Small intestine (tissue), 7 donors: Measurements from ENCODE around the gene ANG. TPM values are rescaled to one million over a fixed set of nuclear protein-coding genes. Genes with fewer than 3 reads are reported as not detected.
"Not testable (repeated sequence)": the region's sequence is repeated elsewhere in the genome, so short reads cannot be mapped to it uniquely, and the experiment has no call there.

ENCODE experiments used
- DNase-seq, 2 donors: peaks; one replicate each; pipeline versions ENCODE4 v3.0.0 to v3.0.0-alpha.2; 2013
- FAIRE-seq: peaks from 2 replicates; lab custom pipeline; 2012; peaks lifted over from hg19 to GRCh38; lab: Jason Lieb, UNC
- H3K27ac ChIP-seq, 3 donors: one replicate each; pipeline ENCODE4 v1.5.1; 2013; ENCODE audit warnings: low read length in 2 of 3, mild to moderate bottlenecking in 2 of 3, control low read depth in 1 of 3, inconsistent platforms in 1 of 3, low read depth in 1 of 3, moderate library complexity in 1 of 3
- H3K27me3 ChIP-seq, 3 donors: one replicate each; pipeline ENCODE4 v1.6.1; 2013; ENCODE audit warnings: low read length in 3 of 3, inconsistent platforms in 1 of 3; ENCODE audit not compliant: control insufficient read depth in 3 of 3, insufficient read depth in 3 of 3
- H3K36me3 ChIP-seq, 3 donors: one replicate each; pipeline ENCODE4 v1.6.1; 2013; ENCODE audit warnings: low read length in 3 of 3, inconsistent platforms in 1 of 3, low read depth in 1 of 3, mild to moderate bottlenecking in 1 of 3, moderate library complexity in 1 of 3; ENCODE audit not compliant: control insufficient read depth in 3 of 3, insufficient read depth in 2 of 3
- H3K4me1 ChIP-seq, 3 donors: one replicate each; pipeline ENCODE4 v1.6.1; 2013; ENCODE audit warnings: low read length in 2 of 3, inconsistent platforms in 1 of 3, low read depth in 1 of 3, mild to moderate bottlenecking in 1 of 3, moderate library complexity in 1 of 3; ENCODE audit not compliant: control insufficient read depth in 3 of 3, insufficient read depth in 2 of 3
- H3K4me3 ChIP-seq, 3 donors: one replicate each; pipeline ENCODE4 v1.5.1; 2013; ENCODE audit warnings: low read length in 3 of 3, control low read depth in 1 of 3, inconsistent platforms in 1 of 3, low read depth in 1 of 3, mild to moderate bottlenecking in 1 of 3, moderate library complexity in 1 of 3
- H3K9me3 ChIP-seq, 2 donors: one replicate each; pipeline ENCODE4 v1.6.1; 2013; ENCODE audit warnings: low read depth in 1 of 2, low read length in 1 of 2; ENCODE audit not compliant: control insufficient read depth in 2 of 2, insufficient read depth in 1 of 2
- WGBS, 3 donors: extraction: QIAGEN DNeasy Blood & Tissue Kit; methylation state at CpG; one replicate each; pipeline ENCODE4 v1.1.7; 2013; 5-methylcytosine and 5-hydroxymethylcytosine counted together
- polyA plus RNA-seq, 4 donors: library from polyadenylated mRNA; stranded (reverse) in 3 of 4; unstranded in 1 of 4; fragments of 200-250 nt in 3 of 4; fragments of 120-200 nt in 1 of 4; gene quantifications; one replicate each; pipeline versions ENCODE4 v1.2.1 to v1.2.3, GENCODE V29; 2013
- donor health status: healthy with polysubstance abuse.
- donor health status: control.
- donor health status: control.
- donor health status: Bipolar disorder and iron deficiency.
- donor health status: healthy.

Gene ANG
- polyA plus RNA-seq, 4 donors = 13.4 to 63.1 (median 20.8) TPM

DNA sequence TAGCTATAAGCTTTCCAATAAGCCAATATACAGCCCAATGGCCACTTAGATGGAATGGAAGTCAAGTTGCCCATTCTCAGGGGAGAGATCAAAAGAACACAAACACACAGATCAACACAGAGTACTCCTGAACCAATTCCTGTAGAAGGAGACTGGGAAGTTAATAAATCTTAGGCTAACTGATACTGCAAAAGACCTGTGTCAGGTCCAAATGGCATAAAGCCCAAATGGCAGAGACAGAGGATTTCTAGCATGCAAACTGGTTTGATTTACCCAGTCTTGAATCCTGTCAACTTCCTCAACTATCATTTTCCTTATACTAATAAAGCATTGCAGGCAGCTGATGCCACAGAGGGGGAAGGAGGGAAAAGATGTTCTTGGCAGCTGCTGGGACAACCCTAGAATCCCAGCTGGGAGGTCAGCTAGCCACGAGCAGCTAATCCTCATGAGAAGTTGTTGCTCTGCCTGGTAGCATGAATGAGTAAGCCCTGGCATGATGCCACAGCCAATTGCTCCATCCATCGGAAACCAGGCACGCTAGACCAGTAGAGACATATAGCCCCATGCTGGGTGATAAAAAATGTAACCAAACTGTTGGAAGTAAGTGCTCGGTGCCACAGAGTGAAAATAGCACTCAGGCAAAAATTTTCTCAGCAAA lies 26.2 kb downstream of the ANG start:
- Histone ChIP-seq H3K27ac (peak overlapping the region in 1 of 3 donors; percentile 70), H3K36me3 (no peaks in the 10 kb centered on the region), H3K4me3 (no peak overlapping the region), H3K27me3 (no peaks in the 10 kb centered on the region), H3K9me3 (no peaks in the 10 kb centered on the region), H3K4me1 (peaks cover 0 to 9% (median 0%) of the 10 kb centered on the region in 3 donors)
- FAIRE-seq = no peak
- 10 to 33% (median 31%) methylated on average over 4 of the region's 4 CpGs for WGBS, 3 donors
- DNase-seq = peak in 1 of 2 donors; percentile 45

DNA sequence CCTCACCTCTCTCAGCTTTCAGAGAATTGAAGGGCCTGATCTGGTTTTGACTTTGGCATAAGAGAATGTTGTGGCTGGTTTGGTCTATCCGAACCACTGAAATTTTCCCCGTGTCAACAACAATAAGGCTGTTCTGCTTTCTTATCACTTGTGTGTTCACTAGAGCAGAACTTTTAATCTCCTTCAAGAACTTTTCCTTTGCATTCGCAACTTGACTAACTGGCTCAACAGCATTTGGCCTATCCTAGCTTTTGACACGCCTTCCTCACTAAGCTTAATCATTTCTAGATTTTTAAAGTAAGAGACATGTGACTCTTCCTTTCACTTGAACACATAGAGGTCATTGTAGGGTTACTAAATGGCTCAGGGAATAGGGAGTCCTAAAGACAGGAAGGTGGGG lies 31.2 kb downstream of the ANG start:
- FAIRE-seq = no peak
- peak; percentile 81 to 91 for DNase-seq
- H3K9me3 ChIP-seq = no peaks in the 10 kb centered on the region
- H3K4me1 ChIP-seq = peaks cover 0 to 9% (median 0%) of the 10 kb centered on the region in 3 donors
- H3K36me3 ChIP-seq = no peaks in the 10 kb centered on the region
- 11 to 55% (median 34%) methylated on average over 4 of the region's 4 CpGs for WGBS, 3 donors
- no peak overlapping the region for H3K4me3 ChIP-seq
- peak overlapping the region in 2 of 3 donors; percentile 4 to 53 for H3K27ac ChIP-seq
- peaks cover 0 to 4% (median 4%) of the 10 kb centered on the region in 3 donors for H3K27me3 ChIP-seq

DNA sequence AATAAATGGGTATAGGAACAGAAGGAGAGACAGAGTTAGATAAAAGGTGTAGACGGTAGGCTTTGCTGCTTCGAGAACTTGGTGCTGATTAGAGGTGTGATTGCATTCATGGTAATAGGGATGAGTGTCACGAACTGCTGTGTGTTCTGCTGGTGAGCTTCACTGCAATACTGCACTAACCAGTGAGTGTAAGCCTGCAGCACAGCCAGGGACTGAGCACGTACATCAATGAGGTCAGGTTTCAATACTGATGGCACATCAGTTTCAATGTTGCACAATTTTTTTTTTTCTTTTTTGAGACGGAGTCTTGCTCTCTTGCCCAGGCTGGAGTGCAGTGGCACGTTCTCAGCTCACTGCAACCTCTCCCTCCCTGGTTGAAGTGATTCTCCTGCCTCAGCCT lies 32.2 kb downstream of the ANG start:
- WGBS, 3 donors = 76 to 93% (median 81%) methylated on average over 6 of the region's 6 CpGs
- no peaks in the 10 kb centered on the region for H3K36me3 ChIP-seq
- FAIRE-seq (no peak), DNase-seq (no peak)
- peaks cover 0 to 9% (median 4%) of the 10 kb centered on the region in 3 donors for H3K27me3 ChIP-seq
- H3K4me3 ChIP-seq = no peak overlapping the region
- no peaks in the 10 kb centered on the region for H3K9me3 ChIP-seq
- peaks cover 0 to 9% (median 0%) of the 10 kb centered on the region in 3 donors for H3K4me1 ChIP-seq
- H3K27ac ChIP-seq = no peak overlapping the region

DNA sequence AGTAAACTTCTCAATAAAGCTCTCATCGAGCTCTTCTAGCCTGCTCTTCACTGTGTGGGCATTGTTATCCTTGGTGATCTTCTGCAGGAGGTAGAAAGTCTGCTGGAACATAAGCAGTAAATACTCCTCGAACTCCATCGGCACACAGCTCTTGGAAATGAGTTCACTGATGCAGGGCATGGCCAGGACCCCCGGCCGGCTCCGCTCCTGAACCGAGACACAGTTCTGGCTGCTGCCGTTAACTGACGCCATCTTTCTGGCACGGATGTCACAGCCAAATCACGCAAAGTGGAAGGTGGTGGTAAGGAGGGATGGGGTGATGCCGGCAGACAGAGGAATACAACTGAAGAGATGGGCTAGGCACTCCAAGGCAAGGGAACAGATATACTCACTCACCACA lies 33.5 kb downstream of the ANG start:
- DNase-seq (no peak), FAIRE-seq (no peak)
- no peaks in the 10 kb centered on the region for H3K9me3 ChIP-seq
- H3K36me3 ChIP-seq = no peaks in the 10 kb centered on the region
- H3K27me3 ChIP-seq = peaks cover 0 to 9% (median 4%) of the 10 kb centered on the region in 3 donors
- WGBS, 3 donors = 94 to 96% (median 94%) methylated on average over 12 of the region's 12 CpGs
- no peak overlapping the region for H3K27ac ChIP-seq
- no peak overlapping the region for H3K4me3 ChIP-seq
- H3K4me1 ChIP-seq = peaks cover 0 to 9% (median 0%) of the 10 kb centered on the region in 3 donors

DNA sequence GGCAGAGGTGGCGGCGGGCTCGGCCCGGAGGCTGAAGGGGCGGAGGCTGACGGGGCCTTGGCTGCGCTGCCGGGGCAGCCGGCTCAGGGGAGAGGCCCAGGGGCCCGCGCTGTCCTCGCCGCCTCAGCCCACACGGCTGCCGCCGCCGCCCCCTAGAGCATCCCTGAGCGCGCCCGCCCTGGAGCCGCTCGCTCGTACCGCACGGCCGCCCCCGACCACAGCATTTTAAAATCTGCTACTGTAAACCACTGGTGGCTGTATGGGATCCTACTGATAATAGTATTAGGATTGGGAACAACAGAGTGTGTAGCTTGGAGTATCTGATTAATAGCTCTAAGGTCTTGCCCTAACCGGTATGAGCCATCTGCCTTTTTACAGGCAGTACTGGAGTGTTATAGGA lies 34.9 kb downstream of the ANG start:
- FAIRE-seq (no peak), DNase-seq (no peak)
- Histone ChIP-seq H3K9me3 (no peaks in the 10 kb centered on the region), H3K27me3 (peaks cover 0 to 9% (median 4%) of the 10 kb centered on the region in 3 donors), H3K27ac (peak overlapping the region in 1 of 3 donors; percentile 12), H3K36me3 (no peaks in the 10 kb centered on the region), H3K4me1 (peaks cover 0 to 9% (median 0%) of the 10 kb centered on the region in 3 donors), H3K4me3 (no peak overlapping the region)
- 41 to 58% (median 53%) methylated on average over 15 to 28 of the region's 28 CpGs for WGBS, 3 donors

DNA sequence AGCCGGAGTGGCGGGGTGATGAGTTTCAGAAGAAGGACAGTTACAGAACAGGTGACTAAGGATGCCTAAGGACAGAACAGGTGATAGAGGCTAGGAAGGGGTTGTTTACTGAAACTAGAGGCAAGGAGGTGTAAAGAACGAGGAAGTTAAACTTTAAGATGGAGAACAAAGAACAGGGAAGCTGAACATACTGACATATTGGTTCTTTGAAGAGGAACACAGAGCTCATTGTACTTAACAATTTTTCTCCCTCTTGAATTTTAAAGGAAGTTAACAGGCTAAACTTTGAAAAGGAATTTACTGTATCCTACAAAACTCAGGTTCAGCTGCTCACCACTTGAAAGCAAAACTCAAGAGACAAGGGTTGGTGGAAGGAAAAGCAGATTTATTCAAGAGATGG lies 37.6 kb downstream of the ANG start:
- not testable (repeated sequence) for H3K27ac ChIP-seq, H3K4me1 ChIP-seq, H3K36me3 ChIP-seq, H3K4me3 ChIP-seq, FAIRE-seq, DNase-seq, H3K9me3 ChIP-seq, H3K27me3 ChIP-seq
- WGBS, 3 donors = 71 to 79% (median 79%) methylated on average over 3 of the region's 3 CpGs

DNA sequence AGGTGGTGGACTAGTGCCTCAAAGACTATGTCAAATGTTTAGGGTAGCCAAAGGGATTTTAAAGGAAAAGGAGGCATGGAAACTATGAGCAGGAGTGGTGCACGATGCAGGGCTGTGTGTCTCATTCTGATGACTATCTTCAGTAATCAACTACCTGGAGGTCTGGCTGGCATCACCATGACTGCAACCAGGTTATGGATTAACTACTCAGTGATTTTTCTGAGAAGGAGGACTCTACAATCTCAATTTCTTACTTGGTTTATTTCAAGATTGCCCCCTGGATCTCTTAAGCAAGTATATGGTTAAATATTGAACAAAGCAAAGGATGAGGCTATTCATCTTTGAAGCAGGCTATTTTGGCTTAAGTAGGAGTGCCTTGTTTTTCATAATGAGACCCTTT lies 38.0 kb downstream of the ANG start:
- no peaks in the 10 kb centered on the region for H3K4me1 ChIP-seq
- WGBS, 3 donors = 57 to 78% (median 69%) methylated on average over 1 of the region's 1 CpG

DNA sequence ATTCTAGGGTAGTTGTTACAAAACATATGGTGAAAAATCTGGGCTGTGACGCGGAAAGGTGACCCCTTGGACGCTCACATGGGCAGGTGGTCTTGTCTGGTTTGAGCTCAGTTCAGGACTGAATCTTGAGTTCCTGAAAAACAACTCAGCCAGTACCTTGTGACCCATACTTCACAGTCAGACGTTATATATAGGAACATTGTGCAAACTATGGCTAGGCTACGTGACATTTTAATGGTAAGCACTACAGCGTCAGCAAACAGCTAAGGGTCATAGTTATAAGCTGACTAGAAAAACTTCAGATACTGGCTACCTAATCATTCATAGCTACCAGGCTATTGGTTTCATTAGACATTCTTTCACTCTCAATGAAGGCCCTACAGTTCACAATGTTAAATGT lies 42.3 kb downstream of the ANG start:
- no peak overlapping the region for H3K27ac ChIP-seq
- H3K4me1 ChIP-seq = no peaks in the 10 kb centered on the region
- no peak for FAIRE-seq
- H3K9me3 ChIP-seq = no peaks in the 10 kb centered on the region
- no peaks in the 10 kb centered on the region for H3K36me3 ChIP-seq
- 70 to 76% (median 72%) methylated on average over 6 of the region's 6 CpGs for whole genome bisulfite sequencing, 3 donors
- no peak for DNase-seq
- no peaks in the 10 kb centered on the region for H3K27me3 ChIP-seq
- no peak overlapping the region for H3K4me3 ChIP-seq

More for the DNA sequence above, 38.0 kb downstream of the ANG start:
- Histone ChIP-seq H3K27ac (no peak overlapping the region), H3K36me3 (no peaks in the 10 kb centered on the region), H3K27me3 (peaks cover 0 to 9% (median 4%) of the 10 kb centered on the region in 3 donors), H3K4me3 (no peak overlapping the region), H3K9me3 (no peaks in the 10 kb centered on the region)
- FAIRE-seq = no peak
- DNase-seq = no peak
